DMS79 (cell line): ENCODE measurements around the gene MYCBPAP.

Source experiments
- DNase-seq: peaks from one replicate; lab custom pipeline; 2025; lab: John Stamatoyannopoulos, UW

The MYCBPAP gene

DNA sequence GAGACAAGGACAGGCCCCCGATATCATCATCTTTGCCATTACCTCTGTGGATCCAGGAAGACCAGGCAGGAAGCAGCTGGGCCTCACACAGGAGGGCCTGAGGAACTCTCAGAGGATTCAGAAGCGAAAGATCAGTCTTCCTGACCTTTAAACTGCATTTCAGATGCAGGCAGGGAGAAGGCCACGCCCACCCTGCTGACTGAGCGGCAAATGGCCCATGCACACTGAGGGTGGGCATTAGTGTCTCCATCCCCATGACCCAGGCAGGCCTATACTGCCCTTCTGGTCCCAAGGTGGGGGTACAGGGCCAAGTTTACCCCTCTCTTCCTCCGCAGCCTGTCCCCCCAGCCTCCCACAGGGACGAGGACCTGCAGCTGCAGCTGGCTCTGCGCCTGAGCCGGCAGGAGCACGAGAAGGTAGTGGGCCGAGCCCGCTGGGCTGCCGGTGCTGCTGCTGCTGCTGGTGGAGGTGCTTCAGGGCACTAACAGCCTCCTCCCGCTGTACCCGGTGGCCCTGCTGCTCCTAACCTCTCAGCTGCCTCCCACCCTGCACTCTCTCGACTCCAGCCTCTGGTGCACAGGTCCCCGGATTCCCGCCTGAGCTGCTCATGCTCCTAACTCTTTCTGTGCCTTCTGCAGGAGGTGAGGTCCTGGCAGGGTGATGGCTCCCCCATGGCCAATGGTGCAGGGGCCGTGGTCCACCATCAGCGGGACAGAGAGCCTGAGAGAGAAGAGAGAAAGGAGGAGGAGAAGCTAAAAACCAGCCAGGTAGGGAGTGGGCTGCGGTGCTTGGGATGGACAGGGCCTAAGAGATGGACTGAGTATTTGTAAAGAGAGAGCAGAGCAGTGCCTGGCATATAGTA is 30.5 kb downstream of the MYCBPAP start:
- no peak for DNase-seq

DNA sequence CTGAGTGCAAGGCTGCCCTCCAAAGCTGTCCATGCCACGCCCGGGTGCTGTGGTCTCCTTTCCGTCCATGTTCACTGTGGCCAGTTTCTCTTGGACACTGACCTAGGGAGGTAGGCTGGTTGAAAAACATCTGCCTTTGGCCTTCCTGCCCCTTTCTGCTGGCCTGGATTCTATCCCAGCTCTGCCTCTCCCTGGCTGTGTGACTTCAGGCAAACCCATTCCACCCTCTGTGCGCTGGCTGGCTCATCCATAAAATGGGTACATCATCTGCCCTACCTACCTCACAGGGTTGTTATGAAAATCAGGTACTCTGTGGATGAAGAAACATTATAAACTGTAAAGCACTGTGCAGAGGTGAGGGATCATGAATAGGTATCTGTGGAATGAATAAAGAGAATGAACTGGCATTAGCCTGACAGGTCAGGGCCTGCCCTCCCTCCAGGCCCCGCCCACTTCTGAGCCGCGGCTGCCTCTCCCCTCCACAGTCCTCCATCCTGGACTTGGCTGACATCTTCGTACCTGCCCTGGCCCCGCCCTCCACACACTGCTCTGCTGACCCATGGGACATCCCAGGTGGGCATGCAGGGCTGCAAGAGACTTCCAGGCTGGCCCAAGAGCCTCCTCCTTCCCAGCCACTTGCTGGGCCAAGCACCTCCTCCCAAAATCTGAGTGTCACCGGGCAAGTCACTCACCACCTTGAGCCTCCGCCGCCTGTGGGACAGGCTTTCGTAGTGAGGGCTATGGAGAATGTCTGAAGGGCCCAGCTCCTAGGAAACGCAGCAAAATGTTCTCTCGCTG is 31.7 kb downstream of the MYCBPAP start:
- no peak for DNase-seq

- DNase-seq = no peak
Observed at GRCh38 chr17:50540560-50541401, 32.5 kb downstream of the MYCBPAP start.

GRCh38 chr17:50541402-50541715 is 33.1 kb downstream of the MYCBPAP start:
- no peak for DNase-seq

- peak; percentile 36 for DNase-seq
Observed at GRCh38 chr17:50541716-50542688, 33.8 kb downstream of the MYCBPAP start.

DNA sequence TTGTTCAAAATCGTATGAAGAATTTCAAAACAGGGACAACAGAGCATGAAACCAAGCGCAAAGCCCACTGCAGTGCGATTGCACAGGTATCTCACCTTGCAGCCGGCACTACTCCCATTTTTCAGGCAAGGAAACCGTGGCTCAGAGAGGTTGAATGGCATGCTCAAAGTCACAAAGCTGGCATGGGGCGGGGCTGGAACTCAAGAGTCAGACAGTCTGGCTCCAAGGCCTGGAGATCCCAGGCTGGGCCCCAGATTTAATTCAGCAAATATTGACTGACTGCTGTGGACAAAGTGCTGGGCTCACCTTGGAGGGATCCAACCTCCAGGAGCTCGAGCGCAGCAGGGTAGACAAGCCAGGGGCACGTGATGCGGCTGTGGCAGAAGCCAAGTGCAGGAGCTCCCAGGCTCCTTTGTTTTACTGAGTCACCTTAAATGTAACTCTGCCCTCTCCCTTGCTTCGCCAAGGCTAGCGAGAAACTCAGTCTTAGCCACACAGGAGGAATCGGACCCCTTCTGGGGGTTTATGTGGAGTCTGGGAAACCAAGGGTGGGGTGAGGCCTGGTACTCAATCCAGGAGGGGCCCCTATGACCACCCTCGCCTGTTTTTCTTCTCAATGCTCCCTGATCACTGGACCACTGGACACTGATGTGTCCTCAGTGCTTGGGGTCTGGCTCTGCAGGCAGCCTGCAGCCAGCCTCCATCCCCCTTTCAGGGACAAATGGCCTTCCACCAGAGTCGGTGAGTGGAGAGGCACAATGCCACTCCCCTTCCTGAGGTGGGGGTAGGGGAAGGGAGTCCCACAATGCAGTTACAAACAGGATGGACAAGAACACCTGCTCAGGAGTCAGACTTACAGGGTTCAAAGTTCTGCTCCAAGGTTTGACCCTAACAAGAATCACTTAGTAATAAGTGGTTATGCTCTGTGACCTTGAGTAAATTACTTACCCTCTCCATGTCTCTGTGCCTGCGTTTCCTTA is 34.8 kb downstream of the MYCBPAP start:
- no peak for DNase-seq

DNA sequence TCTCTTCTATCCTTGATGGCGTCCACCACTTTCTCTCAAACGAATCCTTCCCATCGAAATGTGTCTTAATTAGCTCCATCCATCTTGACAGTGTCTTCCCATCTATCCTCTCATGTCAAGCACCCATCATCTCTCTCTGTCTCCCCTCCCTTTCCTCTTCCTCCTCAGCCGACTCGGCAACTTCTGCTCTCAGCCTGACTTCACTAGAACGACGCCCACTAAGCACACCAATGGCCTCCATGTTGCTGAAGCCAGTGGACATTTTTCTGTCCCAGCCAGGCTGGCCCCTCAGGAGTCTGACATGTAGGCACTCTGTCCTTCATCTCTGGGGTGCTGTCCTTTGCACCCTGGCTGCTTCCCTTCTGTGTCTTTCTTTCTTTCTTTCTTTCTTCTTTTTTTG is 36.3 kb downstream of the MYCBPAP start:
- no peak for DNase-seq

DNA sequence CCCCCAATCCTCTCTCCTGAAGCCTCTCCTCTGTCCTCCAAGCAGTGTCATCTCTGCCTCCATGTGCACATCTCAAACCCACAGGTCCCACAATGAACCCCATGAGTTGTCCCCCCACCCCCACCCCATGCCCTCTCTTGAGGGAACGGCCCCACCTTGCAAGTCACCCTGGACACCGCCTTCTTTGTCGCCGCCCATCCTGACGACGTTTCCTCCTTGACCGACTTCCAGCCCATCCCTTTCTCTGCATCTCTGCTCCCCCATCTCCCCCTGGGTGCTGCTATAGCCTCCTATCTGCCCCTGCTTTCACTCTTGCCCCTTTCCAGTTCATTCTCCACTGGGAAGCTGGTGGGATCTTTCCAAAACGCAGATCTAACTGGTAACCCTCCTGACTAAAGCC is 37.1 kb downstream of the MYCBPAP start:
- DNase-seq = no peak

DNA sequence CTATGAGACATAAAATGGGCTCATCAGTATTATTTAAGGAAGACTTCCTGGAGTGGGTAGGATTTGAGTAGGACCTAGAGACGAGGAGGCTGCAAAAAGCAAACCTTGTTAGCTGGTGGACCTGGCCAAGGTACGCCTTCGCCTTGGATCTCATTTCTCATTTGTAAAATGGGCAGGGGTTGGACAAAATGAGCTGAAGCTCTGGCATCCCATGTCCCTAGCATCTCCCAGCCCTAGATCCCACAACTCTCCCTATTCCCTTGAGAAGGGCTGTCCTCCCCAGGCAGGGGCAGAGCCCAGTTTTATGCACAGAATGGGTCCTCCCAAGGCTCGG is 38.4 kb downstream of the MYCBPAP start:
- DNase-seq = no peak

- peak; percentile 73 for DNase-seq
Observed at GRCh38 chr17:50547035-50547735, 38.9 kb downstream of the MYCBPAP start, which contains the start of gene SPATA20. TSS of gene SPATA20 (plus strand) at chr17:50547174. CDS start at chr17:50547209, 35 bp downstream.

DNA sequence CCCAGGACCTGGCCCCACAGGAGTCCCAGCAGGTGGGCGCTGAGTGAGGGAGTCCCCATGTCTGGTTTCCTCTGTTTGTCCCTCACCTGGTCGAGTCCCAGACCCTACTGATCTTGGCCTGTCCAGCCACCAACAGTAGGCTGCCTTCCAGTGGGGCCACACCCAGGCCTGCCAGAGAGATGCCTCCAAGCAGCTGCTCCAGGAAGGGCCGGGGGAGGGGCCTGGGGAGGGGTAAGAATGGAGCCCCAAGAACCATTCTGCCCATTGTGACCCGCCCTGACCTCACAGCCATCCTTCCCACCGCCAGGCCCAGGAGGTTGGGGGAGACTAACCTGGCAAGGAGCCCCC is 39.5 kb downstream of the MYCBPAP start:
- DNase-seq = no peak

GRCh38 chr17:50548831-50549230 is 40.6 kb downstream of the MYCBPAP start:
- no peak for DNase-seq

GRCh38 chr17:50549256-50549941 is 41.2 kb downstream of the MYCBPAP start:
- no peak for DNase-seq

DNA sequence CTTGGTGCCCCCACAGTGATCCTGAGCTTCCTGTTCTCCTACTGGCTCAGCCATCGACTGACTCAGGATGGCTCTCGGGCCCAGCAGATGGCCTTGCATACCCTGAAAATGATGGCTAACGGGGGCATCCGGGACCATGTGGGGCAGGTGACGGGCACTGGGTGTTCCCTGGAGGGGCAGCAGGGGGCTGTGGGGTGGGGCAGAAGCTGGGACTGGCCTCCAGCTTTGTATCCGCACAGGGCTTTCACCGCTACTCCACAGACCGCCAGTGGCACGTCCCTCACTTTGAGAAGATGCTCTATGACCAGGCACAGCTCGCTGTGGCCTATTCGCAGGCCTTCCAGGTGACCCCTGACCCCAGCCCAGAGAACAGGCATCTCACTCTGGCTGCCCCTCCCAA is 41.7 kb downstream of the MYCBPAP start:
- no peak for DNase-seq

- DNase-seq = no peak
Observed at GRCh38 chr17:50550661-50551432, 42.6 kb downstream of the MYCBPAP start.

DNA sequence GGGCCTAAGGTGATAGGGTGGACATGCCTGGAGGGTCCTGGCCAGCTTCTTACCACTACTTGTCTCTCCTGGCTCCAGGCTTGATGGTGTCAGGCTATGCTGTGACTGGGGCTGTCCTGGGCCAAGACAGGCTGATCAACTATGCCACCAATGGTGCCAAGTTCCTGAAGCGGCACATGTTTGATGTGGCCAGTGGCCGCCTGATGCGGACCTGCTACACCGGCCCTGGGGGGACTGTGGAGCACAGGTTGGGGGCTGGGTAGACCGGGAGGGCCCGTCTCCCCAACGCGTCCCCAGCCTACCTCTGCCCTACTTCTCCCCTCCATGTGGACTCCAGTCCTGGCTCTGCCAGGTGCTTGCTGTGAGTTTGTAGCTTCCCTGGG is 43.2 kb downstream of the MYCBPAP start:
- no peak for DNase-seq

DNA sequence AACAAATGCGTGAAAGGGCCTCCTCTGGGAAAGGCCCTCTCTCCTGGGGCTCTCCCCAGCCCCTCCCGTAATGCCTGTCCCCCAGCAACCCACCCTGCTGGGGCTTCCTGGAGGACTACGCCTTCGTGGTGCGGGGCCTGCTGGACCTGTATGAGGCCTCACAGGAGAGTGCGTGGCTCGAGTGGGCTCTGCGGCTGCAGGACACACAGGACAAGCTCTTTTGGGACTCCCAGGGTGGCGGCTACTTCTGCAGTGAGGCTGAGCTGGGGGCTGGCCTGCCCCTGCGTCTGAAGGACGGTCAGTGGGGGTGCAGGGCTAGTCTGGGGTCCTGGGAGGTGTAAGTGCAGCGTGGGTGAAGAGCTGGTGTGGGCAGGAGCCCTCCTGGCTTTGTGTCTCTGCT is 43.6 kb downstream of the MYCBPAP start:
- no peak for DNase-seq

DNA sequence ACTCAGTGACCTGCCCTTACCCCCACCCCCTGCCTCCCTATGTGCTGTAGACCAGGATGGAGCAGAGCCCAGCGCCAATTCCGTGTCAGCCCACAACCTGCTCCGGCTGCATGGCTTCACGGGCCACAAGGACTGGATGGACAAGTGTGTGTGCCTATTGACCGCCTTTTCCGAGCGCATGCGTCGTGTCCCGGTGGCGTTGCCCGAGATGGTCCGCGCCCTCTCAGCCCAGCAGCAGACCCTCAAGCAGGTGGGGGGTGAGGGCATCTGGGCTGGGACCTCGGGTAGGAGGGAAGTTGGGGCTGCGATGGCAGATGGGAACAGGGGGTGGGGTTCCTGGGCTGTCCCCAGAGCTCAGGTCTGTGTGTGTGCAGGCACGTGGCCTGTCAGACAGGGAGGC is 46.0 kb downstream of the MYCBPAP start:
- DNase-seq = no peak
